Stimulated activated CD8-positive, alpha-beta memory T cell treated with anti-CD3 and anti-CD28 coated beads, Interleukin-7, amount 100 ng/mL, for 4 hours (primary cell): Measurements from ENCODE around the gene AKR1C2.
"Not testable (repeated sequence)": the region's sequence is repeated elsewhere in the genome, so short reads cannot be mapped to it uniquely, and the experiment has no call there.

Source experiments
- DNase-seq, 2 donors: peaks; one replicate each; pipeline ENCODE4 v3.0.0-alpha.2; 2020; ENCODE audit warnings: low read depth in 2 of 2

The AKR1C2 gene

DNA sequence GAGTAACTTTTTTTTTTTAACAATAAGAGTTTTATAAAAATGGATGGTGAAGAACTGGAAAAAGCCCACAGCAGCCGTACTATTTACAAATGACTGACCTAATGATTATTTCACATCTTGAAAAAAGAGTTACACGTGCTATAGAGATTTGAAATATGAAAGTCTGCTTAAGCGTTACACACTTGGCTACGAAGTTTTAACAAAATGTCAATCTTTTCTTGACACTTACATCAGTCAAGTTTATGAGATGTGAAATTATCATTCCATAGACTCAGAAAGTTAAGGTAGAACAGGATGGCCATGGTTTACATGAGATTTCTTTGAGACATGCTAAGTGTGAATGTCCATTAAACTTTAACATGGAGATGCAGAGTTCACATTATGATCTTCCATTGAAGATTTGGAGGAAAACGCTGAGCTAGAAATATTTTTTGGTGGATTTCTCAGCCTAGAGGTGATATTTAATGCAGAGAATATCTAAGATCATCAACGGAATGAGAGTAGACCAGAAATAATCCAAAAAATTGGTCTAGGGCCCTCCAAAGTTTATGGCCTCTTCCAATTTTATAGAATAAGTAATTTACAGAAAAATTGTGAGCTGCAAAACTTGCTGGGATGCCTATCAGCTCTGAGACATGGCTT is 15.5 kb downstream of the AKR1C2 start:
- DNase-seq, result not testable (repeated sequence)

- no peak for DNase-seq
Measured at GRCh38 chr10:4984971-4985594, 18.6 kb downstream of the AKR1C2 start.

DNA sequence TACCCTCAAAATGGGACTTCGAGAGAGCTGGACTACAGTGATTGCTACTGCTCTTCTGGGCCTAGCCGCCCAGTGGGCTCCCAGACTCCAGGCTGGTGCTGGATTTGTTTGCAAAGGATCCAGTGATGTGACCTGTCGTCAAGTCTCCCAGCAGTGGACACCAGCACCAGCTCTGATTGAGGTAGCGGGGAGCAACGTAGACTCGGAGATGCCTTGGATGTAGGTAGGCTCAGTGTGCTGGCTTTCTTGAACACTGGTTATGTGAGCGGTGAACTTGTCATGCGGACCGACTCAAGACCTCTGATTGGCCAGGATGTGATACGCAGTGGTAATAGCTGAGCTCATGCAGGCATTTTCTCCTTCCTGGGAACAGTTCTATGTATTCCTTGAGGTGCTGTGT is 19.4 kb downstream of the AKR1C2 start:
- DNase-seq, result no peak

DNA sequence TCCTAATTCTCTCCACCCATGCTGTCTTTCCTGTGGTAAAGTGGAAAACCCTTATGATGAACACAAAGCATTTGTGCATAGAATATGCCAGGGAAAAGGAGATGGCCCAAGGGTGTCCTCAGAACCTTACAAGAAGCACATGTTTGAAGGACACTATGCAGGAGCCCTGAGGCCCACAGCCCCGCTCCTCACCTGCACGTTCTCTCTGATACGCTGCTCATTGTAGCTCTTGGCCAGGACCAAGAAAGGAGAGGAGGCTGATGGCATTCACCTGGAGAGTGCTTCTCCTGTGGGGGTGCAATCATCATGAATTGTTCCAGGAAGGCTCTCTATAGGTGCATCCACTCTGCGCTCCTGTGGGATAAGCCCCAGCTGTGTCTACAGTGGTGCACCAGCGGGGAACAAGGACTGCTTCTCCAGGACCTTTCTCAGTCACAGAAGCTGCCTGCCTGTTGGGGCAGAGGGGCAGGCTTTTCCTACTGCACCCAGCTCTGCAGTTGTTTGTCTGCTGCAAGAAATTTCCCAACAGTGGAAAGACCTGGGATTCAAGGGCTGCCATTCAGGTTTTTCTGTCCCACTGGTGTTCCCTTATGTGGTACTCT is 19.9 kb downstream of the AKR1C2 start:
- no peak for DNase-seq

DNA sequence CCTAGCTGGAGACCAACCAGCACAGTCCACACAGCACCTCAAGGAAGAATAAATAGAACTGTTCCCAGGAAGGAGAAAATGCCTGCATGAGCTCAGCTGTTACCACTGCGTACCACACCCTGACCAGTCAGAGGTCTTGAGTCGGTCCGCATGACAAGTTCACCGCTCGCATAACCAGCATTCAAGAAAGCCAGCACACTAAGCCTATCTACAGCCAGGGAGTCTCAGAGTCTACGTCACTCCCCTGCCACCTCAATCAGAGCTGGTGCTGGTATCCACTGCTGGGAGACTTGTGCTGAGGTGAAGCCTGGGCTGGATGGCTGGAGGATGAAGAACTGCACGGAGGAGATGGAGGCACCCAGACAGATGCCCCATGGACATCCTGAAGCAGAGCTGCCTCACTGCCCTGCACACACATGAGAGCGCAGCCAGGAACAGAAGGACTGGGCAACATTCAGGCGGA is 20.9 kb downstream of the AKR1C2 start:
- no peak for DNase-seq

DNA sequence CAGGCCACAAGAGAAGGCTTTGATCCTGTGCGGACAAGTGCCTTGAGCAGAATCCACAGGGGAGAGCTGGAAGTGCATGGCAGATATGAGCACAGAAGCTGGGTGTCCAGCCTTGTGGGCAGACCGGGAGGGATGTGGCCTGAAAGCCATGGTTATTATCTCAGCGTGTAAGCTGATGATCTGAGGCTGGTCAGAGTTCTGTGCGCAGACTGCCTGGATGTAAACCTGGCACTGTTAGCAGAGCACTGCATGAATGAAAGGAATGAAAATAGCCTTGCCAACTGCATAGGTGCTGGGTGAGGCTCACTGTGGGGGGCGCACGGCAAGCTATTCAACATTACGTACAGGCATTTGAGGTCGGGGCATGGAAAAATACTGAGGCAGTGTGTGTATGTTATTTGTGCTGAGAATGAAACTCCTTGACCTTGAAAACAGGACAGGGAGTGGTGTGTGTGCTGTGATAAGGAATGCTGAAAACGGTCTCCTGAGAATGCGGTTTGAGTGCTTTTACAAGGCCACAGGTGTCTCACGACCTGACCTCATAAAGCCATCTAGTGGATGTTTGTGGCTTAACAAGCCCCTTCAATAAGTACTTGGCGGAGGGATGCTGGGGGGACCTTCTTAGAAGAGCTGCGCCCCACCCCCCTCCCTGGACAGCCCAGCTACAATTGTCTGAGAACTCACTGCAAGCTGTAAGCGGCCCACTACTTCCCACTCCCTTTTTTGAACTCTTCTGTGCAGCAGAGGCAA is 21.8 kb downstream of the AKR1C2 start:
- no peak for DNase-seq

DNA sequence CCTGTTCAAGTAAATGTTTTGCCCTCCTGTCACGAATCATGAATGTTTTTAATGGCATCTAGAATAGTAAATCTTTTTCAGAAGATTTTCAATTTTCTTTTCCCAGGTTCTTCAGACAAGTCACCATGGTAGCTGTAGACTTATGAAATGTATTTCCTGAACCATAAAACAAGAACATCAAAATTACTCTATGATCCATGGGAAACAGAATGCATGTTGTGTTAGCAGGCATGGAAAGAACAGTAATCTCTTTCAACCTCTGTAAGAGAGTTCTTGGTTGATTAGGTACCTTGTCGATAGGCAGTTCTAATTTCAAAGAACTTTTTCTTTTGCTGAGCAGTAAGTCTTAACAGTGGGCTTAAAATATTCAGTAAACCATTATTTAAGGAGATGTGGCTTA is 22.9 kb downstream of the AKR1C2 start:
- DNase-seq, result no peak

GRCh38 chr10:4978870-4979269 is 24.8 kb downstream of the AKR1C2 start:
- no peak for DNase-seq

DNA sequence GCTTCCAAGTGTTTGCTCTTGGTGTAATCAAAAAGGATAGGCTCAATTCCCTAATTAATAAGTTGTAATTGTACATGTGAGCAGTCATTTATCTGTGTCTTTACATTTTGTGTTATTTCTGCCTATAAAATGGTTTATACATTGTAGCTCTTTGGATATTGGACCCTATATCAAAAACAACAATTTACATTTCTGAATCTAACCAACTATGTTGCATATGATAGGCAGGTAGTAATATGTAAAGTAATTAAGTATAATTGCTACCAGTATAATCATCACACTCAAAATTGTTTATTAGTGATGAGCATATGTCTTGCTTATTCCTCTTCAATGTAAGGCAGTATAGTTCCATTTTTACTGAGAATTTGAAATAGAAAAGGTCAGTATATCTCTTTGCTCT is 26.6 kb downstream of the AKR1C2 start:
- DNase-seq, result no peak

DNA sequence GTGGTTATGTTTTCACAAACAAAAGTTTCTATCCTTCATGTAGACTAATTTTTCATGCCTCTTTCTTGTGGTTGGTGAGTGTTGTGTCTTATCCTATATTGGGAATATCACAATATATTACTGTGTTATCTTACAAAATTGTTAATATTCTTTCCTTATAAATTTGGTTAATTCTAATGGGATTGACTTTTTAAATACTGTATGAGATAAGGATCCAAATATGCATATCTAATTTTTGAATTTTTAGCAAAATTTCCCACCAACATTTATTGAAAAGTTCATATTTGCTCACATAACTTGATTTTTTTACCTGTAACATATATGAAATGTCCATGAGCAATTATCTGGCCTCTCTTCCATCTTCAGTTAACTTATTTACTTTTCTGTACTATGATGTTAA is 29.3 kb downstream of the AKR1C2 start:
- DNase-seq, result not testable (repeated sequence)

DNA sequence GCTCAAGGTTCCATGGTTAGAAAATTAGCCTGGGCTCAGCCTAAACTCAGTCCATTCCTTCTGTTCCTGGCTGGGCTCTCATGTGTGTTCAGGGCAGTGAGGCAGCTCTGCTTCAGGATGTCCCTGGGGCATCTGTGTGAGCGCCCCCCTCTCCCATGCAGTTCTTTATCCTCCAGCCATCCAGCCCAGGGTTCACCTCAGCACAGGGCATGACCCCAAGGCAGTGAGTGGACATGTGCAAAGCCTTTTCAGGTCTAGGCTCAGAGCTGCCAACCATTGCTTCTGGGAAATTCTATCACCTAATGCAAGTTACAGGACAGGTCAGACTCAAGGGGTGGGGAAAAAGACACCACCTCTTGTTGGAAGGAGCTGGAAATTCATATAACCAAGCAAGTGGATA is 30.4 kb downstream of the AKR1C2 start:
- DNase-seq, result not testable (repeated sequence)

GRCh38 chr10:4972369-4973142 is 31.1 kb downstream of the AKR1C2 start:
- DNase-seq, result not testable (repeated sequence)

GRCh38 chr10:4970362-4970761 is 33.3 kb downstream of the AKR1C2 start:
- DNase-seq, result not testable (repeated sequence)

DNA sequence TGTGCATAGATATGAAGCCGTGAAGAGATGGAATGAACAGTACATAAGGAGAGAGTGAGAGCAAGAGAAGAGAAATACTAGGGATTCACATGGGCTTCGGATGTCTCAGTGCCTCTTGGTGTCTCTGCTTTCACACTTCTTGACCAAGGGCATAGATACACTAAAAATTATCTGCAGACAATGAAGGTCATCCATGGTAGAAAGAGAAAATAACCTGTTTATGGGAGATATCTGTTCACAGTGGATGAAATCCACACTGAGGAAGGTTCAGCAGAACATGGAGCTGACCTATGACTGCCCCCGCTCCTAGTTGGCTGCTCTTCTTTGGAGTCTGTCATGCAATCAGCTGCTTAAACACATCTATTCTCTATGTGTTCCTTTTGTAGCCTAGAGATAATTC is 34.4 kb downstream of the AKR1C2 start:
- not testable (repeated sequence) for DNase-seq

DNA sequence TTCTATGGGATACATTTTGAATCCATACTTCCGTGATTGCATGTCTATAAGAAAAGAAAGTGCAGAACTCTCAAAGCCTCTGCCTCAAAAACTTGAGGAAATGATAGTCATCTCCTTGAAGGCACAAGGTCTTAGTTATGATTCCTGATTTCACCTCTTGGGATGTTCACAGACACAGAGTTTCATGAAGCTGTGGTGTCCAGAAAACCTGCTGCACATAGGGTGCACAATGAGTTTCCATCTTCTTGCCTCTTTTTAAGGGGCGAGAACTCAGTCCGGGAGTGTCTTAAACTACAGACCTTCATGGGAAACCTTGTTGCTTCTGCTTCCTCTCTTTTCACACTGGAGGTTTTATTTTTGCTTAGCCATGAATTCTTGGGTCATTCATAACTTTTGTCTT is 36.5 kb downstream of the AKR1C2 start:
- not testable (repeated sequence) for DNase-seq

DNA sequence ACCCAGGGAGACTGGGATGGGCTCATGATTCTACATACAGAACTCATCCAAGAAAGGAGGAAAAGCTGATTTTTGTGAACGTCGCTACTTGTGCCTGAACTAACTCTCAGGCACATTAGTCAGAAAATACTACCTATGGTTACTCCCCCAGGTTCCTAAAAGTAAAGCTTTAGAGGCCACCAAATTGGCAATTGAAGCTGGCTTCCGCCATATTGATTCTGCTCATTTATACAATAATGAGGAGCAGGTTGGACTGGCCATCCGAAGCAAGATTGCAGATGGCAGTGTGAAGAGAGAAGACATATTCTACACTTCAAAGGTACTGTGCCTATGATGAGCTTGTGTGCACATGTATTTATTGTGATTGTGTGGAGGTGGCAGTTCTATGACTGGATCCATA is 37.9 kb downstream of the AKR1C2 start:
- not testable (repeated sequence) for DNase-seq

DNA sequence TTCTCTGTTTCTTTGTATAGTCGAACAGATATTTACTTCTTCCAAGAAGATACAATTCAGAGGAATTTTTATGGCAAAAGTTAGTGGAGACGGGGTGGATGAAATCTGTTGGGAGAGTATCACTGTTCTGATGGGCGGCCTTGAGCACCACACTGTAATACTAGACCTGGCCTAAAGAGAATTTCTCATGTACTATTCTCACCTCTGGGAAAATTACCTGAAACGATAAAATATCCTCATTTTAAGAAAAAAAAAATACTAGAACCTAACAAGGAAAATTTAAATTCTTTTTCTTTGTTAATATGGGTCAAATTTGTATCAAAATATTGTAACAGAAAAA is 39.9 kb downstream of the AKR1C2 start:
- not testable (repeated sequence) for DNase-seq

DNA sequence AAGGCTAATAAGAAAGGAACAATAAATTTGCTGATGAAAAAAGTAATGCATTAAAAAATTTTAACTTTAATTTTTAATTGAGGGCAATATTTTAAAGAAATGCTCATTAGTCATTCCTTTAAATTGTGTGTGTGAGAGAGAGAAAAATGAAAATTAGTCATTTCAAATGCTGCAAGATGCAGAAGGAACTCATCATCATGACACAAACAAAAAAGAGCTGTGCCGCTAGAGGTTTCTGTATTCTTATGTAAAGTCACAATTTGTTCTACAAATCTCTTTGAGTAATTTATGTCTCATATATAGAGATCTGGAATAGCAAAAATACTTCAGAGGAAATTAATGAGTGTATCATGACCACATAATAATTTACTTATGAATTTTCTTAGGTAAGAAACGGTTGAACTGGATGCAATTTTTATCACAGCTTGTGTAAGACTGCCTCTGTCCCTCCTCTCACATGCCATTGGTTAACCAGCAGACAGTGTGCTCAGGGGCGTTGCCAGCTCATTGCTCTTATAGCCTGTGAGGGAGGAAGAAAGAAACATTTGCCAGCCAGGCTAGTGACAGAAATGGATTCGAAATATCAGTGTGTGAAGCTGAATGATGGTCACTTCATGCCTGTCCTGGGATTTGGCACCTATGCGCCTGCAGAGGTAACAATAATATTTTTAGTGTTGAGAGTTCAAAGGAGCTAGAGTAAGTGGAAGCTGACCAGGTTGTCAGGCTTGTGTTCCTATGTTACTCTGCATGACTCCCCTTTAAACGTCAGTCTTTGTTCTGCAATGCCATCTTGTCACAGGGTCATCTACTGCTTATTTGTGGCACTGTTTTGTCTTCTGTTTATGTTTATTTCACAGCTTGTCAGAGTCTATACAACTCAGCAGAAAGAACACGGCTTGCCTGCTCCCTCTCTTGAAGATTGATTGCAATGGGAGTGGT is 40.5 kb downstream of the AKR1C2 start, which contains the start of gene AKR1C1:
AKR1C1 (plus strand) TSS at position 540 of the 939 bp plus-strand sequence; CDS start at position 570, 30 bp downstream.
- not testable (repeated sequence) for DNase-seq

DNA sequence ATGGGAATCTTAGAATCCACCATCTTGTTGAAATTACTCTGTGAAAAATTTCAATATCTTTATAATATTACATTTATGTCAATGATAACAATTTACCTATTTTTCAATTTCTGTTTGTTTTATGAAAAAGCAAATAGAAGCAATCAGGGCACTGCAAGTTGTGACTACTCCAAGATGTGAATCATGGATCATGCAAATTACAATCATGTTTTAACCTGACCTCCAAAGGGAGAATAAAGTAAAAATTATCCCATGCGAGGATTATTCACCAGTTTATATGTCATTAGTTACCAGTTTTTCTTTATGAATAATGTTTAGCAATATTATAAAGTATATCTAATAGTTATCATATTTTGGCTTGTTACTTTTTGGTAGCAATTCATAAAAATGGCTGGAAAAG is 41.3 kb downstream of the AKR1C2 start:
- DNase-seq, result not testable (repeated sequence)

DNA sequence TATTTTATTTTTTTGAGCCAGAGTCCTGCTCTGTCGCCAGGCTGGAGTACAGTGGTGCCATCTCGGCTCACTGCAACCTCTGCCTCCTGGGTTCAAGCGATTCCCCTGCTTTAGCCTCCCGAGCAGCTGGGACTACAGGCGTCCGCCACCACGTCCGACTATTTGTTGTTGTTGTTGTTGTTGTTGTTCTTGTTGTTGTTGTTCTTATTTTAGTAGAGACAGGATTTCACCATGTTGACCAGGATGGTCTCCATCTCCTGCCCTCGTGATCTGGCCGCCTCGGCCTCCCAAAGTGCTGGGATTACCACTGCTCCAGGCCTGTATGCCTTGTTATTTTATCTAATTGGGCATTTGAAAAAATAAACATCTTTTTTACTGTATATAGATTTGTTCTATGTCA is 42.1 kb downstream of the AKR1C2 start:
- DNase-seq, result not testable (repeated sequence)
